NCI-H1417 (cell line): Measurements from ENCODE around the gene ZBTB47.

Experiments used
- DNase-seq, 3 experiments: peaks; one replicate each; lab custom pipeline; 2025; lab: John Stamatoyannopoulos, UW

Gene ZBTB47

GRCh38 chr3:42653560-42654330 lies at the start of gene ZBTB47:
TSS of gene ZBTB47 (plus strand) at chr3:42653697. CDS start at chr3:42658356, 4,659 bp downstream.
- peak in 2 of 3 experiments; percentile 44 to 59 for DNase-seq

DNA sequence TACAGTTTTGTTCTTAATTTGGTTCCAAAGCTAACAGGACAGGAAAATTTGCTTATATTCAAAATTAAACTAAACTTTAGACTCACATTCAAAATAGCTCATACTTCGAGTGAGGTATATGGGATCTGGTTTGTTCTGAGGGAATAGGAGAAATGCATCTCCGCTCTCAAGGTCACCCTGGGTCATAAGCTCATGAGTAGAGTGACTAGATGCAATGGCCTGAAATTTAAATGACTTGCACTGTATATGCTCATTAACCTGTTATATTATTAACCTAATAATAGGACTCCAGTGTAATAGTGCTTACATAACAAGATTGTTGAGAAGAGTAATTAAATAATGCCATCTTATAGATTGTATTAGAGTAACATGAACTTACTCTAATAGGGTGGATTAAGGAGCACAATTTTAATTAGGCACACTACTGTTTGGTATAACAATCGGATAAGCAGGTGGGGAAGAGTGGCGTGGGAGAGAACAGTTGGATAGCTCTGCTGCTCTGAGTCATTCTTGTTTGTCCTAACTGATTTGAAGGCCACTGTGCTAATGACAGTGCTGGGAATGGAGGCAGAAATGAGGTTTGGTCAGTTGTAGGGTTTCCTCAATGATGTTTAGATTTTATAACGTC lies 47.8 kb upstream of the ZBTB47 start:
- peak in 2 of 3 experiments; percentile 30 to 73 for DNase-seq

GRCh38 chr3:42608581-42608980 lies 44.9 kb upstream of the ZBTB47 start:
- no peak for DNase-seq

DNA sequence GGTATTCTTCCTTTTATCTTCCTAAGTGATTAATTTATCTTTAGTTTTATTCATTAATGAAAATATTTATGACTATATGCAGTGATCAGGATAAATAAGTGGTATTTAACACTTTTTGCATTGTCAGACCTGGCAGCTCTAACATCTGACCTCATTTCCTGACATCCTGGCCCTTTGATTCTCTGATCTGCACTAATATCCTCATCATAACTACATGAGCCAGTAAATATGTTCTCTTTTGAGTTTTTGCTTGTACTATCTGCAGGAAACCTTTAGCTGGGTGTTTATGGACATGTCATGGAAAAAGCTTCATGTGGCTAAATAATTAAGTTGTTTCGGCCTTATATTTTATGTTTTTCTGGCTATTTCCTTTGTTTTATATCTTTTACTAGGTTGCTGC lies 42.5 kb upstream of the ZBTB47 start:
- DNase-seq, result no peak

GRCh38 chr3:42612217-42612616 lies 41.3 kb upstream of the ZBTB47 start:
- DNase-seq, result peak in 1 of 3 experiments; percentile 2

- DNase-seq, result no peak
Observed at GRCh38 chr3:42612928-42613327, 40.6 kb upstream of the ZBTB47 start.

DNA sequence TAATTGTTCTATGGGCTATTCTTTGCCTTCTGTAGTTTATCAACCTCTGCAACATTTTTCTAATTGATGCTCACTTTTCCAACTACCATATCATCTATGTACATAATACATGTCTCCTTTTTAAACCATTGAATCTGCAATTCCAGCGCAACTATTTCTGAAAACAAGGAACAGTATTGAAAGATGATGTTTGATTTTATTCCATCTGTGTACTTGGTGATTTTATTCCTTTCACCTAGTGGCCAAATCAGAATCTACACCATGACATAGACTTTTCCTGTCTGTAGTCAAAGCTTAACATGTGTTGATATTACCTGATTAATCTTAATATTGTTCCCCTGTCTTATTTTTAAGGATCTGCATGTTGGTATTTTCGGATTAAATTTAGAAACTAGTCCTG lies 40.0 kb upstream of the ZBTB47 start:
- no peak for DNase-seq

- DNase-seq, result no peak
Observed at GRCh38 chr3:42631620-42632019, 21.9 kb upstream of the ZBTB47 start.

DNA sequence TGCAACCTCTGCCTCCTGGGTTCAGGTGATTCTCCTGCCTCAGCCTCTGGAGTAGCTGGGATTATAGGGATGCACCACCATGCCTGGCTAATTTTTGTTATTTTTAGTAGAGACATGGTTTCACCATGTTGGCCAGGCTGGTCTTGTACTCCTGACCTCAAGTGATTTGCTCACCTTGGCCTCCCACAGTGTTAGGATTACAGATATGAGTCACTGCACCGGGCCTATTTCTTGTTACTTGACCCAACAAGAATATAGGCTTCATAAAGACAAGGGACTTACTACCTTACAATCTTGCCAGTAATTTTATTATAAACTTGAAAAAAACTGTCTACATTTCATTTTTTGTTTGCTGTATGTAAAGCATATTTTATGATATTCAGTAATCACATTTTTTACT lies 21.4 kb upstream of the ZBTB47 start:
- DNase-seq, result no peak

DNA sequence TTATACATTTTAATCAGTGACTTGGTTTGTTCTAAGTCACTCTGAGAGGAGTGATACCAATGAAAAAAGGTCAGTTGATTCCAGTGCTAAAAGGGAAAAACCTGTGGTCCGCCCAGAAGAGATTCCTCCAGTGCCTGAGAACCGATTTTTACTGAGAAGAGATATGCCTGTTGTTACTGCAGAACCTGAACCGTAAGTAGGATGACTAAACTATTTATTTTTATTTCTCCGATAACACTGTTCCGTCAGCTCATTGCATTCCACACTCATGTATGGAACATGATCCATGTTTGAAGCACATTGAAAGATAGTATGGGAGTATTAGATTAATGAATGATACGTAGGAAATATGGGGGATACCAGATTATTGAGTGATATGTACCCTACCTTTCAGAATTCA lies 20.0 kb upstream of the ZBTB47 start:
- DNase-seq, result no peak

GRCh38 chr3:42635111-42635510 lies 18.4 kb upstream of the ZBTB47 start:
- DNase-seq, result no peak

- DNase-seq, result no peak
Observed at GRCh38 chr3:42637001-42637400, 16.5 kb upstream of the ZBTB47 start.

DNA sequence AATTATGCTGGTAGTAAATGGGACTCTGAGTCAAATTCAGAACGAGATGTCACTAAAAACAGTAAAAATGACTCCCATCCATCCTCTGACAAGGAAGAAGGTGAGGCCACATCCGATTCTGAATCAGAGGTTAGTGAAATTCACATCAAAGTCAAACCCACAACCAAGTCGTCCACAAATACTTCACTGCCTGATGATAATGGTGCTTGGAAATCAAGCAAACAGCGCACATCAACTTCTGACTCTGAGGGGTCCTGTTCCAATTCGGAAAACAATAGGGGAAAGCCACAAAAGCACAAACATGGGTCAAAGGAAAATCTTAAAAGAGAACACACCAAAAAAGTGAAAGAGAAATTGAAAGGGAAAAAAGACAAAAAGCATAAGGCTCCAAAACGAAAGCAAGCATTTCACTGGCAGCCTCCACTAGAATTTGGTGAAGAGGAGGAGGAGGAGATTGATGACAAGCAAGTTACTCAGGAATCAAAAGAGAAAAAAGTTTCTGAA lies 15.1 kb upstream of the ZBTB47 start:
- no peak for DNase-seq

- no peak for DNase-seq
Observed at GRCh38 chr3:42639192-42639591, 14.3 kb upstream of the ZBTB47 start.

DNA sequence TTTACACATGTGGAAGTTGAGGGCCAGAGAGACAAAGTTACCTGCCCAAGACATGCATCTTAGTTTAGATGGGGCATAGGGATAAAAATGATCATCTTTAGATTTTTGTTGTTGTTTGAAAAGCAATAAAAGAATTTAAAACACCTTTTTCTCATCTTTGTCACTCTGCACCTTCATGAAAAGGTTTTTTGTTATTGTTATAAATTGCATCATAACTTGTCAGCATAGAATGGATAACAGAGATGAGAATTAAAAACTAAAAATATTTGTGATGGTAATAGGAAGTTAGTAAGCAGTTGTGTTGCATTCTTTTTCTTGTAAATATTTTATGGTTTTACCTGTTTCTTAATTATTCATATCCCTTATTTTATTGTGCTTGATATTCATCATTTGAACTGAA lies 13.4 kb upstream of the ZBTB47 start:
- no peak for DNase-seq

DNA sequence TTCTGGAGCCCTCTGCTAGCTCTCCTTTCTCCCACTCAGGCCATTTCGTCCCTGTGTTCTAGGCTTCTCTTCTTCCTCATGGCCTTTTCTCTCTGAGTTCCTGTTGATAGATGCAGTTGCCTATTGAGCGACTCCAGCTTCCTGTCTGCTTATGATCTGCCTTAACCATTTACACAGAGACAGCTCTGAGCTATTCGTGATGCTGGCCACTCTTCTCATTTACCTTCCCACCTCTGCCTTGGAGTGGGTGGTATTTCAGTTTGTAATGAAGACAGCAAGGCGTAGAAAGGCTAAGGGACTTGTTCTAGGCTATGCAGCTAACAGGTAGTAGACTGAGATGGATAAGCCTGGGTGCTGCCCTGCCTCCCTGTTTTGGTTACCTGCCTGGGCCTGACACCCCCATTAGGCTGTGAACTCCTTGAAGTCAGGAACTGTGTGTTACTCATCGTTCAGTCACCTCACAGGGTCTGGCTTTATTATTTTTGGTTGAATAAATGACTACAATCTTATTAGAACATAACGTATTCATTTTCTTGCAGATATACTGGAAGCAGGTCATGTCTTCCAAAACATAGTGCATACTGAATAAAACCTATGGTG lies 12.6 kb upstream of the ZBTB47 start:
- no peak for DNase-seq

DNA sequence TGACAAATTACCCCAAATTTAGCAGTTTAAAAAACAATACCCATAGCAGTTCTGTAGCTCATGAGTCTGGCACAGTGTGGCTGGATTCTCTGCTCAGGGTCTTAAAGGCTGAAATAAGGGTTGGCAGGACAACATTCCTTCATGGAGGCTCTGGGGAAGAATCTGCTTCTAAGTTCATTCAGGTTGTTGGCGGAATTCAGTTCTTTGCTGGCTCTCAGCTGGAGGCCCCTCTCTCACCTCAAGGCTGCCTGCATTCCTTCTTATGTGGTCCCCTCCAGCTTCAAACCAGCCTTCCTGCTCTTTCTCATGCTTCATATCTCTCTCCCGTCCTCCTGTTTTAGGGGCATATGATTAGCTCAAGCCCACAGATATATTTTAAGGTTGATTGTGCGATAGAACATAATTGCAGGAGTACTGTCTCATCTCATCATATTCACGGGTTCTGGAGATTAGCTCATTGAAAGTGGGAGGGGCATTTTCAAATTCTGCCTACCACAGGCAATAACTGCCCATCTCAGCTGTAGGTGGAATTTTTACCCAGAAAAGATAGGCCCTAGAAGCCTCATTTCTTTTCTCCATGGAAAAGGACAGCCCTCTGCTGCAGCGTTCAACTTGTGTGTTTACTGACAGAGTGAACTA lies 5.6 kb upstream of the ZBTB47 start:
- DNase-seq, result no peak

DNA sequence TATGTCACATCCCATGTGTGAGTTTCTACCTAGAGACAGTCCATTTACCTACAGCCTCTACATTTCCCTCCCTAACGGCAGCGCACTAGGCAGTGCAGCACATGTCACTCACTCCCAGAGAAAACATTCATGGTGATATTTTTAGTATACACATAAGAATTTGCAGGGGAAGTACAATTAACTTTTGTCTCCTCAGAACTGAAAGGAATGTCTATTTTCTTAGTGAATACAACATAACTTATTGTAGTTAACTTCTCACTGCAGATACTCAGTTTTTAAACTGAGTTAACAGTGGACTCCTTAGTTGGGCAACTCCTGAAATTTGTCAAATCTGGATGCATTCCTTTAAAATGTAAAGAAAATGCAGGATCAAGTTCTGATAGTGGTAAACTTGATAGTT lies 4.5 kb upstream of the ZBTB47 start:
- DNase-seq, result no peak

DNA sequence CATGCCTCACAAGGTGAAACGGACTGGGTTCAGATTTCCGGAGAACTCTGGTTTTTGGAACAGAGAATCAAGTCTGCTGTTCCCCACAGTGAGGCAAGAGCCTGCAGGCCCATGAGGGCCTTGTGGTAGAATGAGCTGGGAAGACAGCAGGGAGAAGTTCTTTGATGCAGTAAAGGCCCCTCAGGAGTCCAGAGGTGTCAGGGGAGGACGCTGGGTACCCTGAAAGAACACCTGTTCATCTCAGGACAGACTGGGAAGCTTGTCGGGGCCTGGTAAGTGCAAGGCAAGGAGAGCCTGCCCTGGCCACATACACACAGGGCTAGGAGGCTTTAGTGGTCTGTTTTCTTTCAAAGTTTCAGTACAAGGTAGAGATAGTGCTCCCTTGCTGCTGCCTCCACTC lies 3.7 kb upstream of the ZBTB47 start:
- DNase-seq, result no peak

GRCh38 chr3:42651248-42652091 lies 2.0 kb upstream of the ZBTB47 start:
- no peak for DNase-seq

GRCh38 chr3:42652251-42652610 lies 1.3 kb upstream of the ZBTB47 start:
- no peak for DNase-seq
